ENCODE results near the gene OBSCN. TPM values are rescaled to one million over a fixed set of nuclear protein-coding genes. Genes with fewer than 3 reads are reported as not detected.

OBSCN gene
- total RNA-seq, 1 donor from 2014 or later: 25.7 TPM

GRCh38 chr1:228420968-228421826 lies 213.4 kb downstream of the OBSCN start:
- TF ChIP-seq CTCF (IDR thresholded peaks at IDR 0.05; ENCODE audit: partially characterized antibody, unreplicated experiment): no peak
- Mint-ChIP-seq H3K4me1 (ENCODE audit: low read depth, unreplicated experiment) (no peaks in the 10 kb centered on the region), H3K36me3 (ENCODE audit: unreplicated experiment) (peaks cover 8% of the 10 kb centered on the region), H3K4me3 (ENCODE audit: unreplicated experiment) (no peak overlapping the region), H3K27me3 (ENCODE audit: unreplicated experiment) (peaks cover 3% of the 10 kb centered on the region), H3K27ac (ENCODE audit: unreplicated experiment) (no peak overlapping the region), H3K9me3 (ENCODE audit: unreplicated experiment) (no peaks in the 10 kb centered on the region)
- DNase-seq: no peak

GRCh38 chr1:228423404-228424053 lies 215.7 kb downstream of the OBSCN start:
- Mint-ChIP-seq H3K9me3 (ENCODE audit: unreplicated experiment) (no peaks in the 10 kb centered on the region), H3K4me1 (ENCODE audit: low read depth, unreplicated experiment) (no peaks in the 10 kb centered on the region), H3K36me3 (ENCODE audit: unreplicated experiment) (peaks cover 8% of the 10 kb centered on the region), H3K27ac (ENCODE audit: unreplicated experiment) (no peak overlapping the region), H3K4me3 (ENCODE audit: unreplicated experiment) (no peak overlapping the region), H3K27me3 (ENCODE audit: unreplicated experiment) (peaks cover 4% of the 10 kb centered on the region)
- no peak for TF ChIP-seq CTCF (IDR thresholded peaks at IDR 0.05; ENCODE audit: partially characterized antibody, unreplicated experiment)
- no peak for DNase-seq

GRCh38 chr1:228424685-228425660 lies 217.1 kb downstream of the OBSCN start:
- no peaks in the 10 kb centered on the region for H3K9me3 Mint-ChIP-seq (ENCODE audit: unreplicated experiment)
- no peak overlapping the region for H3K4me3 Mint-ChIP-seq (ENCODE audit: unreplicated experiment)
- peaks cover 6% of the 10 kb centered on the region for H3K27me3 Mint-ChIP-seq (ENCODE audit: unreplicated experiment)
- no peaks in the 10 kb centered on the region for H3K4me1 Mint-ChIP-seq (ENCODE audit: low read depth, unreplicated experiment)
- peaks cover 8% of the 10 kb centered on the region for H3K36me3 Mint-ChIP-seq (ENCODE audit: unreplicated experiment)
- no peak for DNase-seq
- no peak overlapping the region for H3K27ac Mint-ChIP-seq (ENCODE audit: unreplicated experiment)
- TF ChIP-seq CTCF (IDR thresholded peaks at IDR 0.05; ENCODE audit: partially characterized antibody, unreplicated experiment): no peak

- Mint-ChIP-seq H3K4me1 (ENCODE audit: low read depth, unreplicated experiment) (no peaks in the 10 kb centered on the region), H3K36me3 (ENCODE audit: unreplicated experiment) (peaks cover under 1% of the 10 kb centered on the region), H3K4me3 (ENCODE audit: unreplicated experiment) (no peak overlapping the region), H3K27me3 (ENCODE audit: unreplicated experiment) (peaks cover 6% of the 10 kb centered on the region), H3K9me3 (ENCODE audit: unreplicated experiment) (no peaks in the 10 kb centered on the region), H3K27ac (ENCODE audit: unreplicated experiment) (no peak overlapping the region)
- no peak for DNase-seq
- no peak for TF ChIP-seq CTCF (IDR thresholded peaks at IDR 0.05; ENCODE audit: partially characterized antibody, unreplicated experiment)
These were observed 218.8 kb downstream of the OBSCN start for GRCh38 chr1:228426518-228427175.

Data from glutamatergic neuron (in vitro differentiated cells).